Sigmoid colon (tissue), 4 donors: ENCODE data around the gene APBB2.

Experiments
- CTCF ChIP-seq, 4 experiments: fragments of 450-650 bp in 3 of 4; fragments of 200-600 bp in 1 of 4; IDR thresholded peaks; one replicate each; pipeline ENCODE4 v1.5.1; 2016 to 2019; ENCODE audit warnings: antibody characterized with exemption in 4 of 4, mild to moderate bottlenecking in 3 of 4, moderate library complexity in 2 of 4
- EP300 ChIP-seq, 4 donors: sonication (generic); formaldehyde crosslinking; IDR thresholded peaks; one replicate each; pipeline ENCODE4 v1.6.1; 2017; ENCODE audit warnings: antibody characterized with exemption in 4 of 4
- POLR2A ChIP-seq, 2 donors: fragments of 450-650 bp; IDR thresholded peaks; one replicate each; pipeline ENCODE4 v1.6.1; 2016; ENCODE audit warnings: antibody characterized with exemption in 2 of 2, mild to moderate bottlenecking in 2 of 2, moderate library complexity in 2 of 2
- POLR2AphosphoS5 ChIP-seq, 4 donors: sonication (generic); formaldehyde crosslinking; IDR thresholded peaks; one replicate each; pipeline ENCODE4 v1.6.1; 2017; ENCODE audit warnings: antibody characterized with exemption in 4 of 4

GRCh38 chr4:40886931-40887763, 327.2 kb downstream of the APBB2 start:
- TF ChIP-seq CTCF (IDR thresholded peaks at IDR 0.05) (no peak), POLR2AphosphoS5 (IDR thresholded peaks at IDR 0.05) (no peak), POLR2A (IDR thresholded peaks at IDR 0.05) (no peak), EP300 (IDR thresholded peaks at IDR 0.05) (no peak)
